Vagina (tissue), 2 donors: ENCODE results near the gene C1QTNF12.

Source experiments
- POLR2A ChIP-seq, 2 donors: fragments of 450-650 bp; IDR thresholded peaks; one replicate each; pipeline ENCODE4 v1.6.1; 2017; ENCODE audit warnings: antibody characterized with exemption in 2 of 2, mild to moderate bottlenecking in 2 of 2, moderate library complexity in 2 of 2
- TF ChIP-seq, protein P1 (sequence below), 3 experiments: fragments of 450-650 bp in 2 of 3; fragments of 200-600 bp in 1 of 3; sonication (generic) in 1 of 3; IDR thresholded peaks; one replicate each; pipeline ENCODE4 v1.5.1; 2017 to 2019; ENCODE audit warnings: antibody characterized with exemption in 3 of 3, mild to moderate bottlenecking in 2 of 3, moderate library complexity in 2 of 3

DNA sequence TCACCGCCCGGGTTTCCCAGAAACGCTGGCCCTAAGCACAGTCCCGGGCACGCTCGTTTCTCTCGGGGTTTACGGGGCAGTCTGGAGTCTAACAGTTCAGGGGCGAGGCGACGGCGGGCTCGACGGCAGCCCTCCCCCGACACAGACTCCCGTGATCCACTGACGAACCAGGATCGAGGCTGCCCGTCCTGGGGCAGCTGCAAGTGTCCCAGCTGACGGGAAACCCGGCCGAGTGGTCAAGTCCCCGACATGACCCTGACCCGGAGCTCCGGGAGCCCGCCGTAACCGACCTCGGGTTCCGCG, 26.6 kb upstream of the C1QTNF12 start:
- TF ChIP-seq, protein P1, sequence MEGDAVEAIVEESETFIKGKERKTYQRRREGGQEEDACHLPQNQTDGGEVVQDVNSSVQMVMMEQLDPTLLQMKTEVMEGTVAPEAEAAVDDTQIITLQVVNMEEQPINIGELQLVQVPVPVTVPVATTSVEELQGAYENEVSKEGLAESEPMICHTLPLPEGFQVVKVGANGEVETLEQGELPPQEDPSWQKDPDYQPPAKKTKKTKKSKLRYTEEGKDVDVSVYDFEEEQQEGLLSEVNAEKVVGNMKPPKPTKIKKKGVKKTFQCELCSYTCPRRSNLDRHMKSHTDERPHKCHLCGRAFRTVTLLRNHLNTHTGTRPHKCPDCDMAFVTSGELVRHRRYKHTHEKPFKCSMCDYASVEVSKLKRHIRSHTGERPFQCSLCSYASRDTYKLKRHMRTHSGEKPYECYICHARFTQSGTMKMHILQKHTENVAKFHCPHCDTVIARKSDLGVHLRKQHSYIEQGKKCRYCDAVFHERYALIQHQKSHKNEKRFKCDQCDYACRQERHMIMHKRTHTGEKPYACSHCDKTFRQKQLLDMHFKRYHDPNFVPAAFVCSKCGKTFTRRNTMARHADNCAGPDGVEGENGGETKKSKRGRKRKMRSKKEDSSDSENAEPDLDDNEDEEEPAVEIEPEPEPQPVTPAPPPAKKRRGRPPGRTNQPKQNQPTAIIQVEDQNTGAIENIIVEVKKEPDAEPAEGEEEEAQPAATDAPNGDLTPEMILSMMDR (IDR thresholded peaks at IDR 0.05): no peak
- no peak for TF ChIP-seq POLR2A (IDR thresholded peaks at IDR 0.05)
